NCI-H2107 treated with DMSO at 0.1 percent for 48 hours (cell line): ENCODE results near the gene MAPK11.
A peak's percentile ranks its signal among the peaks of the same experiment; 100 is the strongest.

Source experiments
- DNase-seq: peaks from one replicate; lab custom pipeline; 2025; ENCODE audit not compliant: unreplicated experiment; lab: John Stamatoyannopoulos, UW

The MAPK11 gene

GRCh38 chr22:50262460-50262911 lies 7.7 kb downstream of the MAPK11 start:
- DNase-seq, result peak; percentile 28

- DNase-seq, result no peak
These were observed 8.3 kb downstream of the MAPK11 start, which contains the start of gene MAPK12 for GRCh38 chr22:50261615-50262459. Gene MAPK12, minus strand, starts transcription at chr22:50261683. Its CDS starts 174 bp downstream, at chr22:50261509.

- no peak for DNase-seq
These were observed 9.2 kb downstream of the MAPK11 start for GRCh38 chr22:50260801-50261614.

GRCh38 chr22:50260434-50260800 lies 9.8 kb downstream of the MAPK11 start:
- no peak for DNase-seq

DNA sequence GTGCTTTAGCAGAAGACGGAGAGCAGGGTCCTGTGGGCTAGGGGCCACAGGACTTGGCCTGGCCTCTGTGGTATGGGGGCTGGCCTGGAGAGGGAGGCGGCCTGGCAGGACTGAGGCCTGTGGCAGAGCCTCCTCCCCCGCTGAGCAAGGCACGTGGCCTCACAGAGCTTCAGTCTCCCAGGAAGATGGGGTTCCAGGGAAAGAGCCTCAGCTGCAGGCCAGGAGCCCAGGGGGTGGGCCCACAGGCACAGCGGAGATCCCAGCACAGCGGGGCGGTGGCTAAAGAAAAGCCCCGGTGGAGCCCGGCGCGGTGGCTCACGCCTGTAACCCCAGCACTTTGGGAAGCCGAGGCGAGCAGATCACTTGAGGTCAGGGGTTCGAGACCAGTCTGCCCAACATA lies 10.9 kb downstream of the MAPK11 start:
- DNase-seq, result no peak

GRCh38 chr22:50258361-50259292 lies 11.6 kb downstream of the MAPK11 start:
- no peak for DNase-seq

- no peak for DNase-seq
These were observed 12.5 kb downstream of the MAPK11 start for GRCh38 chr22:50257451-50258360.

GRCh38 chr22:50257041-50257440 lies 13.1 kb downstream of the MAPK11 start:
- no peak for DNase-seq

DNA sequence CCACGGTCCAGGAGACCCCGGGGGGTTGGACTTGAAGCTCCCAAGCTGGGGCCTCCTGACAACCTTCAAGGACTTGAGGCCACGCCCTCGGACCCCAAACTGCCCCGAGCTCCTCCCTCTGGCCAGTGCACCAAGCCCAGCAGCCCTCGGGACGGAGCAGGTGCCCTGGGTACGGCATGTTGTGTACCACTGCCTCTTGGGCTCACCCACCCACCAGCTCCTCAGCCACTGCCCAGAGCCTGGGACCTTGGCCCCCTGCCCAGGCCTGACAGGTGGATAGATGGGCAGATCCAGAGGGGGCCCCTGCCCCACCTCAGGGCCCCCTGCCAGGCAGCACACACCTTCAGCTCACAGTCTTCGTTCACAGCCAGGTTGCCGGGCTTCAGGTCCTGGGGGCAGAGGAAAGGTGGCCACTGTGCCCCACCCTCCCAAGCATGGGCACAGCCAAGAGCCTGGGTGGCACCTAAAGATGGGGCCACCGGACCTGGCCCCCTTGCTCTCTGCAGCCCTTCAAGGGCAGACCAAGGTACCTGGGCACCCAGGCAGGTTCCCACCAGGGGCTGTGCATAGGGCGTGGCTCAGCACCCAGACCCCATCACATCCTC lies 13.8 kb downstream of the MAPK11 start:
- no peak for DNase-seq

DNA sequence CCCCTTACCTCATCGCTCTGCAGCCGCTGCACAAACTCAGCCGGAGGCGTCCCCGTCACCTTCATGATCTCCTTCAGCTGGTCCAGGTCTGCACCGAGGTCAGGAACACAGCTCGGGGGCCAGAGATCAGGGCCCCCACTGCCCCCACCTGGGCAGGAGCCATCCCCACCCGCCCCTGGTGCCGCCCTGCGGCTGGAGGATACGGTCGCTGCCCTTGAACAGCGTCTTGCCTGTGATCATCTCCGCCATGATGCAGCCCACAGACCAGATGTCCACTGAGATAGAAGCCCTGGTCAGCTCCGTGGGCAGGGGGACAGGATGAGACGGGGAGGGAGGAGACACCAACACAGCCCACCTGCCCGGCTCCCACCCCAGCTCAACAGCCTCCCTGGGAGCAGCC lies 14.6 kb downstream of the MAPK11 start:
- DNase-seq, result no peak

- DNase-seq, result no peak
These were observed 15.1 kb downstream of the MAPK11 start for GRCh38 chr22:50255099-50255498.

GRCh38 chr22:50253941-50254340 lies 16.2 kb downstream of the MAPK11 start:
- DNase-seq, result no peak

DNA sequence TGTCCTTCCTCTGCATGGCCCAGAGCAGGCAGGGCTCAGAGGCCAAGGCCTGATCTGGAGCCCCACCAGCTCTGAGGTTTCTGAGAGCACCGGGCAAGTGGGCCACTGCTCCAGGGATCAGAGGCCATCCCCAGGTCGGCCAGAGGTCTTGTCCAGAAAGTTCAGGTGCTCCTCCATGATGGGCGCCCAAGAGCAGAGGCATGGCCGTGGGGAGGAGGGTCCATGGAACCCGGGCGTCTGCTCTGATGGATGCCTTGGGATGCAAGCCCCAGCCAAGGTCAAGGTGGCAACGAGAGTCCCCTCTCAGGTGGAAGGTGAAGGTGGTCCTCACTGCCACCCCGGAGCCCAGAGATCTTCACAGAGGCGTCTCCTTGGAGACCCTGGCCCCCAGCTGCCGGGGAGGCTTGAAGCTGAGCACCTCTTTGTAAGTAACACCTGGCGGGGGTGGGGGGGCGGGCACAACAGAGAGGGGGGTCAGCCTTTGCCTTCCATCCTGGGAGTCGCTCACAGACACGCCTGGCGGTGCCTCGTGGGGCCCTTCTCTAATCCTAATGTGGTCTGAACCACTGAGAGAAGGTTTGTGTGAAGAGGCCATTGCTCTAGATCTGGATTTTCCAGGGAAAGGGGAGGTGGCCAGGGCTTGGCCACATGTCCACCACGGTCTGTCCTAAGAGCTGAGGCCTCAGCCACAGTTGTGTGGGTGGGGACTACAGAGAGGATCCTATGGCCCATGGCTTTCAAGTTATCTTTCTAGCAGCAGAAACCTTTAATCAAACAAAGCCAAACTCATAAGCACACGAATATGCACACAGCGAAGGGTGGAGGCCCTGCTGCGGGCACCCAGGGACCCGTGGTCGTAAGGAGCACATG lies 16.9 kb downstream of the MAPK11 start:
- no peak for DNase-seq

- DNase-seq, result no peak
These were observed 17.8 kb downstream of the MAPK11 start for GRCh38 chr22:50252082-50253045.

GRCh38 chr22:50251477-50252081 lies 18.6 kb downstream of the MAPK11 start:
- no peak for DNase-seq

DNA sequence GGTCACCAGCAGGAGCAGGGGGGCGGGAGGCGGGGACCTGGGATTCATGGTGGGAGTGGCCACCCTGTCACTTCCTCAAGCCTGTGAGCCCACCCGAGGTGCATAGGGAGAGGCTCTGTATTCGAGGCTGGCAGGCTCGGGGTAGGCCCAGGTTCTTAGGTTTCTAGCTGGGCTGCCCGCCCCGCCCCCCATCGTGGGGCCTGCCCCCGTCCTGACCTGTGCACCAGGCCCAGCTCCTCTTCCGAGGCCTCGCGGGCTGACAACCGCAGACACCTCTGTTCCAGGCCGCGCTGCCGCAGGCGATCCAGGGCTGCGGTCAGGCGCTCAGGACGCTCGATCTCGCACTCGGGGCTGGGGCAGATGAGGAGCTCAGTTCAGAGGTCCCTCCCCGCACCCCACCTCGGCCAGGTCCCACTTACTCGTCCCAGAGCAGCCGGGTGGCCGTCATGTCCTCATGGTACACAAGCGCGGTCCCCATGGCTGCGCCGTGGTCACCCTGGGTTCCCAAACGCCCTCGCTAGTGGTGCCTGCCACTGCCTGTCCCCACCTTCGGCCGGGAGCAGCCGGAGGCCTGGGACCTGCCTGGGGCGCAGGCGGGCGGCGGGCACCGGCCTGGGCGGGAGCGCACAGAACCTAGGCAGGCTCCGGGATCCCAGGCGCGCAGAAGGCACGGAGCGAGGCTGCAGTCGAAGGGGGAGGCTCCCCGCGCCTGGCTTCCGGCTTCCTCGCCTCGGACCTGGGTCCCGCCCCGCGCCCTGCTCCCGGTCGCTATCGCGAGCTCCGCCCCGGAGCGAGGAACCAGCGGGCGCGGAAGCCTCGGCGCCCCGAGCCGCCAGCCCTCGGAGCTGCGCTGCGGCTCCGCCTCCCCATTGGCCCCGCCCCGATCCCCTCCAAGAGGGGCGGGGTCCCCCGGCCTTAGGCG lies 19.4 kb downstream of the MAPK11 start, which contains the start of gene HDAC10:
TSS of gene HDAC10 (minus strand) at position 711 of the 922 bp plus-strand sequence. CDS start at position 478, 233 bp downstream.
- no peak for DNase-seq
